Body of pancreas (tissue), 4 donors: ENCODE results near the gene ACSL1.

Experiments used
- POLR2A ChIP-seq, 3 donors: fragments of 450-650 bp; IDR thresholded peaks; one replicate each; pipeline ENCODE4 v1.6.1; 2016; ENCODE audit warnings: antibody characterized with exemption in 3 of 3, mild to moderate bottlenecking in 2 of 3
- TF ChIP-seq, protein P1 (sequence below), 7 experiments: fragments of 450-650 bp in 4 of 7; fragments of 200-600 bp in 3 of 7; sonication (generic) in 3 of 7; IDR thresholded peaks; one replicate each; pipeline ENCODE4 v1.5.1; 2016 to 2019; ENCODE audit warnings: antibody characterized with exemption in 7 of 7

DNA sequence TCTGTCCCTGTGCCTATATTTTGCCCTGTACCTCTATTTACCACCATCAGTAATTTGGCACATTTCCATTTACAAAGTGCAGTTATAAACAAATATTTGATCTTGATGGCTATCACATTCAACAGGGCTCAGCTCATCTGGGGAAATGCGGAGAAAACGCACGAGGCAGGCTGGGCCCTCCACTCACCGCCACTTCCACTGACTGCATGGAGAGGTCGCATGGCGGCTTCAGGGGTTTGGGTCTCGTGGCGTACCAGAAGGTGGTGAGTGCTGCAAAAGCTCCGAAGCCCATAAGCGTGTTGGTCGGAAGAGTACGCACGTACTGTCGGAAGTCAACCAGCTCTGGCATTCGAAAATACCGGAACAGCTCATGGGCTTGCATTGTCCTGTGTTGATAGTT is 22.6 kb downstream of the ACSL1 start:
- TF ChIP-seq, protein P1, sequence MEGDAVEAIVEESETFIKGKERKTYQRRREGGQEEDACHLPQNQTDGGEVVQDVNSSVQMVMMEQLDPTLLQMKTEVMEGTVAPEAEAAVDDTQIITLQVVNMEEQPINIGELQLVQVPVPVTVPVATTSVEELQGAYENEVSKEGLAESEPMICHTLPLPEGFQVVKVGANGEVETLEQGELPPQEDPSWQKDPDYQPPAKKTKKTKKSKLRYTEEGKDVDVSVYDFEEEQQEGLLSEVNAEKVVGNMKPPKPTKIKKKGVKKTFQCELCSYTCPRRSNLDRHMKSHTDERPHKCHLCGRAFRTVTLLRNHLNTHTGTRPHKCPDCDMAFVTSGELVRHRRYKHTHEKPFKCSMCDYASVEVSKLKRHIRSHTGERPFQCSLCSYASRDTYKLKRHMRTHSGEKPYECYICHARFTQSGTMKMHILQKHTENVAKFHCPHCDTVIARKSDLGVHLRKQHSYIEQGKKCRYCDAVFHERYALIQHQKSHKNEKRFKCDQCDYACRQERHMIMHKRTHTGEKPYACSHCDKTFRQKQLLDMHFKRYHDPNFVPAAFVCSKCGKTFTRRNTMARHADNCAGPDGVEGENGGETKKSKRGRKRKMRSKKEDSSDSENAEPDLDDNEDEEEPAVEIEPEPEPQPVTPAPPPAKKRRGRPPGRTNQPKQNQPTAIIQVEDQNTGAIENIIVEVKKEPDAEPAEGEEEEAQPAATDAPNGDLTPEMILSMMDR (IDR thresholded peaks at IDR 0.05), result no peak
- TF ChIP-seq POLR2A (IDR thresholded peaks at IDR 0.05), result no peak
